HepG2 (cell line): ENCODE results near the gene BPIFB2. TPM values are rescaled to one million over a fixed set of nuclear protein-coding genes. Genes with fewer than 3 reads are reported as not detected.

Experiments
- ATAC-seq: fragments of 200-7000 bp; cut with Tn5 transposase; 3 replicates; pipeline ENCODE4 v1.9.1; 2020; ENCODE audit warnings: mild to moderate bottlenecking, moderate library complexity
- BruUV-seq: library from RNA; stranded (reverse); fragments of 400-500 nt; replicated peaks from 2 replicates; lab custom pipeline; 2021; lab: Mats Ljungman, UMichigan
- CTCF ChIA-PET: fragments of 300-600 bp; formaldehyde crosslinking; extraction: SDS; loops from one replicate; lab custom pipeline; 2021; ENCODE audit warnings: low total read pairs, inconsistent platforms, low intra/inter-chr PET ratio; lab: Yijun Ruan, JAX
- POLR2A ChIA-PET: fragments of 350-600 bp; sonication (Branson Sonifier 250); formaldehyde crosslinking; loops from one replicate; lab custom pipeline; 2020; ENCODE audit warnings: antibody characterized with exemption, inconsistent platforms; lab: Yijun Ruan, JAX
- DNase-seq: peaks from one replicate; pipeline ENCODE4 v3.0.0-alpha.2; 2015; ENCODE audit warnings: low spot score
- FAIRE-seq: peaks from 3 replicates; lab custom pipeline; 2011; peaks lifted over from hg19 to GRCh38; lab: Jason Lieb, UNC
- H2AFZ ChIP-seq: one replicate; pipeline ENCODE4 v1.6.1; 2011; ENCODE audit warnings: low read length, inconsistent platforms
- H3K27ac ChIP-seq: fragments of 300-600 bp; 3 replicates; pipeline ENCODE4 v1.8.0; 2011; ENCODE audit warnings: mixed run types, mild to moderate bottlenecking, mixed read lengths, low read length, inconsistent platforms; ENCODE audit not compliant: insufficient read depth; ENCODE audit errors: extremely low read length
- H3K27me3 ChIP-seq, 2 experiments: fragments of 200-600 bp in 1 of 2; 2 replicates in 1 of 2; 3 replicates in 1 of 2; pipeline versions ENCODE4 v1.6.0 to v1.8.0; 2011; ENCODE audit warnings: low read length in 2 of 2, mild to moderate bottlenecking in 2 of 2, moderate library complexity in 2 of 2, inconsistent platforms in 1 of 2; ENCODE audit not compliant: insufficient read depth in 2 of 2, control insufficient read depth in 1 of 2
- H3K36me3 ChIP-seq, 2 experiments: fragments of 200-600 bp in 1 of 2; replicated peaks in 1 of 2; 2 replicates in 1 of 2; 3 replicates in 1 of 2; pipeline versions ENCODE4 v1.5.1 to v1.8.0; 2011; ENCODE audit warnings: low read length in 2 of 2, inconsistent platforms in 1 of 2; ENCODE audit not compliant: insufficient read depth in 2 of 2, control insufficient read depth in 1 of 2
- H3K4me1 ChIP-seq: 2 replicates; pipeline ENCODE4 v1.5.1; 2012; ENCODE audit warnings: low read length, inconsistent platforms; ENCODE audit not compliant: insufficient read depth
- H3K4me2 ChIP-seq: 2 replicates; pipeline ENCODE4 v1.6.0; 2011; ENCODE audit warnings: low read depth, low read length, inconsistent platforms
- H3K4me3 ChIP-seq, 3 experiments: fragments of 200-600 bp in 1 of 3; sonication (generic), shearing (Covaris generic) in 1 of 3; replicated peaks in 1 of 3; 2 replicates each; pipeline ENCODE4 v1.5.1; 2011 to 2016; ENCODE audit warnings: low read length in 3 of 3, inconsistent platforms in 2 of 3, low read depth in 2 of 3, mild to moderate bottlenecking in 2 of 3, control low read depth in 1 of 3, mixed read lengths in 1 of 3; ENCODE audit not compliant: insufficient read depth in 1 of 3
- H3K79me2 ChIP-seq: one replicate; pipeline ENCODE4 v1.6.1; 2011; ENCODE audit warnings: low read length, inconsistent platforms; ENCODE audit not compliant: insufficient read depth
- H3K9ac ChIP-seq: 2 replicates; pipeline ENCODE4 v1.6.0; 2011; ENCODE audit warnings: mild to moderate bottlenecking, low read depth, low read length, inconsistent platforms; ENCODE audit not compliant: insufficient read depth
- H3K9me3 ChIP-seq: 2 replicates; pipeline ENCODE4 v1.5.1; 2012; ENCODE audit warnings: mild to moderate bottlenecking, low read length
- H4K20me1 ChIP-seq: 2 replicates; pipeline ENCODE4 v1.6.0; 2011; ENCODE audit warnings: inconsistent platforms, mild to moderate bottlenecking, low read length, moderate library complexity; ENCODE audit not compliant: insufficient read depth
- HES4 ChIP-seq: sonication (generic); formaldehyde crosslinking; IDR thresholded peaks from 2 replicates; pipeline ENCODE4 v1.9.0; 2021; ENCODE audit warnings: mild to moderate bottlenecking, missing genetic modification reagents, borderline replicate concordance
- KMT2A ChIP-seq: sonication (generic); formaldehyde crosslinking; IDR thresholded peaks from 2 replicates; pipeline ENCODE4 v1.4.0; 2020; ENCODE audit warnings: missing genetic modification reagents
- LCORL ChIP-seq, 2 experiments: fragments of 450-650 bp in 1 of 2; sonication (generic) in 1 of 2; formaldehyde crosslinking in 1 of 2; IDR thresholded peaks; 2 replicates each; pipeline versions ENCODE4 v1.5.0 to v1.6.1; 2017 to 2020; ENCODE audit warnings: antibody characterized with exemption in 1 of 2, missing genetic modification reagents in 1 of 2
- MXI1 ChIP-seq: IDR thresholded peaks from 3 replicates; pipeline ENCODE4 v1.6.1; 2012; ENCODE audit warnings: low read depth, low read length, inconsistent platforms, borderline replicate concordance
- NFKBIZ ChIP-seq: IDR thresholded peaks from 2 replicates; pipeline ENCODE4 v1.6.1; 2018; ENCODE audit warnings: missing genetic modification reagents, missing compliant biosample characterization
- PRPF4 ChIP-seq: fragments of 200-400 bp; formaldehyde crosslinking; IDR thresholded peaks from 2 replicates; pipeline ENCODE4 v1.6.1; 2016; ENCODE audit warnings: low read length, low read depth; ENCODE audit not compliant: poor library complexity, severe bottlenecking
- RARA ChIP-seq: IDR thresholded peaks from 2 replicates; pipeline ENCODE4 v1.6.1; 2016; ENCODE audit warnings: missing genetic modification reagents, missing compliant biosample characterization
- SETDB1 ChIP-seq: sonication (generic); formaldehyde crosslinking; IDR thresholded peaks from 2 replicates; pipeline ENCODE4 v1.5.1; 2020; ENCODE audit warnings: missing genetic modification reagents, mild to moderate bottlenecking, borderline replicate concordance
- TARDBP ChIP-seq: sonication (generic); formaldehyde crosslinking; IDR thresholded peaks from 2 replicates; pipeline ENCODE4 v1.8.0; 2022; ENCODE audit warnings: mild to moderate bottlenecking, missing genetic modification reagents
- TP53 ChIP-seq: sonication (generic); formaldehyde crosslinking; conservative IDR thresholded peaks from 2 replicates; pipeline ENCODE4 v1.4.0; 2020; ENCODE audit warnings: missing genetic modification reagents
- ZBTB1 ChIP-seq: sonication (generic); formaldehyde crosslinking; IDR thresholded peaks from 2 replicates; pipeline ENCODE4 v1.4.0; 2020; ENCODE audit warnings: missing genetic modification reagents, borderline replicate concordance
- ZNF136 ChIP-seq: sonication (generic); formaldehyde crosslinking; IDR thresholded peaks from 2 replicates; pipeline ENCODE4 v1.8.1; 2022; ENCODE audit warnings: low read depth, mild to moderate bottlenecking, moderate library complexity, missing genetic modification reagents
- ZNF317 ChIP-seq: sonication (generic); formaldehyde crosslinking; IDR thresholded peaks from 2 replicates; pipeline ENCODE4 v1.5.0; 2020; ENCODE audit warnings: mild to moderate bottlenecking, missing genetic modification reagents
- ZNF614 ChIP-seq: IDR thresholded peaks from 2 replicates; pipeline ENCODE4 v1.6.1; 2018; ENCODE audit warnings: missing biosample characterization, missing genetic modification reagents, inconsistent platforms, borderline replicate concordance
- whole genome bisulfite sequencing: methylation state at CpG from one replicate; pipeline ENCODE4 v1.1.6; 2017; ENCODE audit warnings: low lambda C conversion rate; 5-methylcytosine and 5-hydroxymethylcytosine counted together
- in situ Hi-C: cut with HindIII; loops from 2 replicates; pipeline ENCODE4 v1.10.0; 2017; ENCODE audit warnings: low pct_unique_long_range_greater_than_20kb; ENCODE audit not compliant: extremely low pct_ligation_motif_present
- intact Hi-C: fragments of 100-400 bp; cut with micrococcal nuclease; formaldehyde crosslinking; loops from one replicate; pipeline ENCODE4 v1.10.0; 2022; ENCODE audit not compliant: unreplicated experiment
- polyA plus RNA-seq, 8 experiments: library from polyadenylated mRNA; depleted of rRNA in 3 of 8; stranded (reverse) in 7 of 8; unstranded in 1 of 8; fragments of >200 nt; fragmentation: Illumina TruSeq in 4 of 8; extraction: Trizol in 4 of 8; gene quantifications; 2 replicates each; pipeline versions ENCODE4 v1.2.1 to v1.2.3, GENCODE V29; 2011 to 2016; ENCODE audit warnings: low read depth in 4 of 8, missing spikeins in 1 of 8, mixed read lengths in 1 of 8; ENCODE audit not compliant: insufficient read depth in 1 of 8
- total RNA-seq, 5 experiments: library from RNA; depleted of rRNA; stranded (reverse); fragments of >200 nt; fragmentation: Illumina TruSeq; extraction: Trizol; gene quantifications; 2 replicates each; pipeline ENCODE4 v1.2.3, GENCODE V29; 2016; ENCODE audit warnings: low read depth in 1 of 5
- TF ChIP-seq, protein P1 (sequence below): sonication (generic); formaldehyde crosslinking; IDR thresholded peaks from 2 replicates; pipeline ENCODE4 v1.8.0; 2022; ENCODE audit warnings: missing genetic modification reagents, mild to moderate bottlenecking, inconsistent platforms, borderline replicate concordance
- TF ChIP-seq, protein P2 (sequence below): sonication (generic); formaldehyde crosslinking; conservative IDR thresholded peaks from 2 replicates; pipeline ENCODE4 v1.4.0; 2020; ENCODE audit warnings: missing genetic modification reagents
- TF ChIP-seq, protein P3 (sequence below): sonication (generic); formaldehyde crosslinking; IDR thresholded peaks from 2 replicates; pipeline ENCODE4 v1.4.0; 2020; ENCODE audit warnings: missing genetic modification reagents, borderline replicate concordance

The BPIFB2 gene
- total and polyA plus RNA-seq, 2 of the 13 experiments (the other 11 are each of a cell fraction or from before 2014, with no cell fraction given), result 54.5 to 902 TPM

DNA sequence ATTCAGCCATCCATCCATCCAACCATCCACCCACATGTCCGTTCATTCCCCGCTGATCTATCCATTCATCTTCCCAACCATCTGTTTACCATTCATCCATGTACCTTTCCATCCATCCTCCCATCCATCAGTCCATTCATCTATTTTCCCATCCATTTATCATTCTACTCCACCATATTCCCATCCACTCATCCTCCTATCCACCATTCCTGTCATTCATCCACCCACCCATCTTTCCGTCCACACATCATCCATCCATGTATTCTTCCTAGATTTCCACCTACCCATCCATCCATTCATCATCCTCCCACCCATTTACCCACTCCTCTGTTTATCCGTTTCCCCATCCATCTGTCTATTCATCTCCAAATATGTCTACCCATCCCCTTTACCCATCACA is 30.7 kb downstream of the BPIFB2 start (continued):
- TF ChIP-seq, protein P1, sequence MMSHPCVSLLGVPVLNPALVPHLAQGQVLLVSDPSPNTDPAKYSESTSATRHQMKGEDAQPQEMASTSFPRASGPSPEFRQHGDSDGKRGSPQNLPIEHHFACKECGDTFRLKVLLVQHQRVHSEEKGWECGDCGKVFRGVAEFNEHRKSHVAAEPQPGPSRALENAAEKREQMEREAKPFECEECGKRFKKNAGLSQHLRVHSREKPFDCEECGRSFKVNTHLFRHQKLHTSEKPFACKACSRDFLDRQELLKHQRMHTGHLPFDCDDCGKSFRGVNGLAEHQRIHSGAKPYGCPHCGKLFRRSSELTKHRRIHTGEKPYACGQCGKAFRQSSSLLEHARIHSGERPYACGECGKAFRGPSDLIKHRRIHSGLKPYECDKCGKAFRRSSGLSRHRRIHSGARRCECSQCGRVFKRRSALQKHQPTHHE (CRISPR knock-in tag), result no peak
- TF ChIP-seq LCORL (IDR thresholded peaks at IDR 0.05) (no peak), LCORL (CRISPR knock-in tag; IDR thresholded peaks at IDR 0.05) (no peak), NFKBIZ (CRISPR knock-in tag) (no peak), PRPF4 (no peak)

DNA sequence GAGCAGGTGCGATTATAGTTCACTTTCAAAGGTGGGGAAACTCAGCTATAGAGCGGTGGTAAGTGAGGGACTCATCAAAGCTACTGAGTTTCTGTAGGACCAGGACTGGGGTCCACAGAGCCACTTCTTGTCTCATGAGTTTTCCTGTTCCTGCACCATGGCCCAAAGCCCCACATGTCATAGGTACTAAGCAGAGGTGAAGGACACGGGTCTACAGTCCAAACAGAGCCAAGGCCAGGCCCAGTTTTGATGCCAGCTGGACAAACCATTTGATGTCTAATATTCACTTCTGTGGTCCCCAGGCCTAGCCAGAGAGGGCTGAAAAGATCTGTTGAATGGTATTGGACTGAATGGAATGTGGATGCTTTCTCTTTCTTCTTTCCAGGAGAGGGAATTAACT is 34.9 kb downstream of the BPIFB2 start:
- 61% methylated on average over 3 of the region's 3 CpGs for WGBS
- intact Hi-C loops (loop anchor here (5.0 kb wide), 1 partner anchor 35 kb away; the partner anchor contains the start of gene BPIFB2), in situ Hi-C loops (no loop called here)
- Histone ChIP-seq H3K36me3 (no peaks in the 10 kb centered on the region), H3K27me3 (no peaks in the 10 kb centered on the region; a peak in 1 of 5 replicates), H3K4me1 (peaks cover 34% of the 10 kb centered on the region), H3K4me3 (no peak overlapping the region), H3K4me2 (peak overlapping the region; percentile 6), H4K20me1 (no peaks in the 10 kb centered on the region), H3K79me2 (no peaks in the 10 kb centered on the region), H3K9me3 (peaks cover 10% of the 10 kb centered on the region; the same call in 1 of the 2 replicates), H2AFZ (no peak overlapping the region), H3K27ac (no peak overlapping the region), H3K9ac (no peak overlapping the region)
- DNase-seq (no peak), ATAC-seq (peak; percentile 32), FAIRE-seq (no peak)
- CTCF ChIA-PET, result no interaction called here
- no TSS peak for BruUV-seq
- POLR2A ChIA-PET, result interaction anchor here (0.7 to 3.3 kb wide), 3 partner anchors 11 to 223 kb away, joined by 4 to 16 read pairs (median 6); partner anchors contain the start of genes BPIFB2, BPIFB6 and MAPRE1
- TF ChIP-seq ZNF136 (CRISPR knock-in tag), result no peak
- no peak for TF ChIP-seq KMT2A
- TF ChIP-seq SETDB1 (CRISPR knock-in tag), result no peak
- TF ChIP-seq TP53 (CRISPR knock-in tag), result 0 out of 2 replicates have a peak, but pooled peaks have one; percentile 27
- no peak for TF ChIP-seq ZBTB1 (CRISPR knock-in tag)
- TF ChIP-seq, protein P2, sequence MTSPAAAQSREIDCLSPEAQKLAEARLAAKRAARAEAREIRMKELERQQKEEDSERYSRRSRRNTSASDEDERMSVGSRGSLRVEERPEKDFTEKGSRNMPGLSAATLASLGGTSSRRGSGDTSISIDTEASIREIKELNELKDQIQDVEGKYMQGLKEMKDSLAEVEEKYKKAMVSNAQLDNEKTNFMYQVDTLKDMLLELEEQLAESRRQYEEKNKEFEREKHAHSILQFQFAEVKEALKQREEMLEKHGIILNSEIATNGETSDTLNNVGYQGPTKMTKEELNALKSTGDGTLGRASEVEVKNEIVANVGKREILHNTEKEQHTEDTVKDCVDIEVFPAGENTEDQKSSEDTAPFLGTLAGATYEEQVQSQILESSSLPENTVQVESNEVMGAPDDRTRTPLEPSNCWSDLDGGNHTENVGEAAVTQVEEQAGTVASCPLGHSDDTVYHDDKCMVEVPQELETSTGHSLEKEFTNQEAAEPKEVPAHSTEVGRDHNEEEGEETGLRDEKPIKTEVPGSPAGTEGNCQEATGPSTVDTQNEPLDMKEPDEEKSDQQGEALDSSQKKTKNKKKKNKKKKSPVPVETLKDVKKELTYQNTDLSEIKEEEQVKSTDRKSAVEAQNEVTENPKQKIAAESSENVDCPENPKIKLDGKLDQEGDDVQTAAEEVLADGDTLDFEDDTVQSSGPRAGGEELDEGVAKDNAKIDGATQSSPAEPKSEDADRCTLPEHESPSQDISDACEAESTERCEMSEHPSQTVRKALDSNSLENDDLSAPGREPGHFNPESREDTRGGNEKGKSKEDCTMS (CRISPR knock-in tag), result no peak
- TF ChIP-seq RARA (CRISPR knock-in tag), result peak; percentile 69
- TF ChIP-seq ZNF614 (CRISPR knock-in tag), result peak; percentile 53; the same call in 1 of the 2 replicates
- no peak for TF ChIP-seq HES4 (CRISPR knock-in tag)
- no peak for TF ChIP-seq TARDBP
- no peak for TF ChIP-seq ZNF317 (CRISPR knock-in tag)
- no peak for TF ChIP-seq MXI1
- TF ChIP-seq, protein P3, sequence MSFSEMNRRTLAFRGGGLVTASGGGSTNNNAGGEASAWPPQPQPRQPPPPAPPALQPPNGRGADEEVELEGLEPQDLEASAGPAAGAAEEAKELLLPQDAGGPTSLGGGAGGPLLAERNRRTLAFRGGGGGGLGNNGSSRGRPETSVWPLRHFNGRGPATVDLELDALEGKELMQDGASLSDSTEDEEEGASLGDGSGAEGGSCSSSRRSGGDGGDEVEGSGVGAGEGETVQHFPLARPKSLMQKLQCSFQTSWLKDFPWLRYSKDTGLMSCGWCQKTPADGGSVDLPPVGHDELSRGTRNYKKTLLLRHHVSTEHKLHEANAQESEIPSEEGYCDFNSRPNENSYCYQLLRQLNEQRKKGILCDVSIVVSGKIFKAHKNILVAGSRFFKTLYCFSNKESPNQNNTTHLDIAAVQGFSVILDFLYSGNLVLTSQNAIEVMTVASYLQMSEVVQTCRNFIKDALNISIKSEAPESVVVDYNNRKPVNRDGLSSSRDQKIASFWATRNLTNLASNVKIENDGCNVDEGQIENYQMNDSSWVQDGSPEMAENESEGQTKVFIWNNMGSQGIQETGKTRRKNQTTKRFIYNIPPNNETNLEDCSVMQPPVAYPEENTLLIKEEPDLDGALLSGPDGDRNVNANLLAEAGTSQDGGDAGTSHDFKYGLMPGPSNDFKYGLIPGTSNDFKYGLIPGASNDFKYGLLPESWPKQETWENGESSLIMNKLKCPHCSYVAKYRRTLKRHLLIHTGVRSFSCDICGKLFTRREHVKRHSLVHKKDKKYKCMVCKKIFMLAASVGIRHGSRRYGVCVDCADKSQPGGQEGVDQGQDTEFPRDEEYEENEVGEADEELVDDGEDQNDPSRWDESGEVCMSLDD (CRISPR knock-in tag), result no peak
